ENCODE data around the gene HHIPL1. TPM values are rescaled to one million over a fixed set of nuclear protein-coding genes. Genes with fewer than 3 reads are reported as not detected.

Gene HHIPL1
- 0.84 and 1.0 TPM in 2 replicates for total RNA-seq (2014; rRNA removed; shearing (Covaris generic))
- 0.73 and 0.81 TPM in 2 replicates for polyA plus RNA-seq (2014; cell fraction: nucleus; rRNA removed)

DNA sequence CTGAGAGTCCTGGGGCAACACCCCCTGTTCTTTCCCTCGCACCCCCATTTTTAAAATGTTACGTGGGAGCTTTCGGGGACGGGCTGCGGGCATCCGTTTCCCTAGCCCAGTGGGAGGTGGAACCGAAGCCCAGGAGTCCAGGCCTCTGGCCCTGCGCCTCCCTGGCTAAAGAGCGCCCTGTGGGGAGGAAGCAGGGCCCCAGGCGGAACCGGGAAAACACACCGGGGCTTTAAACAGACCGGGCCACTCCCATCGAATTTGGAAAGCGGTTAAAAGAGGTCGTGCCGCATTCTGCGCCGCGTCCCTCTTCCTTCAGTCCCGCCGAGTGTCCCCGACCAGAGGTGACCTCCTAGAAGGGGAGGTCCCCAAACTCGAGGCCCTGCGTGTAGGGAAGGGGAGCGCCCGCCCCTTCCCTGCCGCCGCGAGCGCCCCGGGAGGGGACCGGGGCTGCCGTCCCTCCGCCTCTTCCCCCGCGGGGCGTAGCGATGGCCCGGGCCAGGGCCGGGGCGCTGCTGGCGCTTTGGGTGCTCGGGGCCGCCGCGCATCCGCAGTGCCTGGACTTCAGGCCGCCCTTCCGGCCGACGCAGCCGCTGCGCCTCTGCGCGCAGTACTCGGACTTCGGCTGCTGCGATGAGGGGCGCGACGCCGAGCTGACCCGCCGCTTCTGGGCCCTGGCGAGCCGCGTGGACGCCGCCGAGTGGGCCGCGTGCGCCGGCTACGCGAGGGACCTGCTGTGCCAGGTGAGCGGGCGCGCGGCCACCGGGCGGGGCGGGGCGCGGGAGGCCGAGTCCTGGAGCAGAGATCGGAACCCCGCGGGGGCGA is at the start of gene HHIPL1:
HHIPL1 (plus strand) TSS at position 407 of the 822 bp plus-strand sequence; CDS start at position 486, 79 bp downstream.
- no peak for DNase-seq (ENCODE audit: extremely low read depth, low read depth)

- DNase-seq (ENCODE audit: extremely low read depth, low read depth) = no peak
Measured at GRCh38 chr14:99595524-99595923, 49.4 kb upstream of the HHIPL1 start.

- no peak for DNase-seq (ENCODE audit: extremely low read depth, low read depth)
Measured at GRCh38 chr14:99596071-99596627, 48.8 kb upstream of the HHIPL1 start.

DNA sequence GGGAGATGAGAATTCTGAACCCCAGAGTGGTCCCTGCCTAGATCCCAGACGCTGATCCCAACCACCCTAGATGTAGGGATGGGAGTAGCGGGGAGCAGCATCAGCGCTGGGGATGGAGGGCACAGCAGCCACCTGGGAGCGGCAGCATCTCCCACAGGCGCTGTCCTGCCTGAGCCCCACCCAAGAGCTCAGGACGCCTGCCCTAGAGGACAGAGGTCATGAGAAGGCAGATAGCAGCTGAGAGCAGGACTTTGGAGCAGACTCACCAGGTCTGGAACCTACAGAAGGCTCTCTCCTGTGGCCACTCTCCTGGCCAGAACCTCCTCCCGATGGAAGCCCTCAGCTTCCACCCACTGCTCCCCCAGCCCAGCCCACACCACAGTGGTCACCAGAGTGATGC is 48.2 kb upstream of the HHIPL1 start:
- no peak for DNase-seq (ENCODE audit: extremely low read depth, low read depth)

GRCh38 chr14:99597911-99598600 is 46.9 kb upstream of the HHIPL1 start:
- DNase-seq (ENCODE audit: extremely low read depth, low read depth) = no peak

- no peak for DNase-seq (ENCODE audit: extremely low read depth, low read depth)
Measured at GRCh38 chr14:99598774-99599173, 46.2 kb upstream of the HHIPL1 start.

GRCh38 chr14:99599393-99599792 is 45.5 kb upstream of the HHIPL1 start:
- no peak for DNase-seq (ENCODE audit: extremely low read depth, low read depth)

DNA sequence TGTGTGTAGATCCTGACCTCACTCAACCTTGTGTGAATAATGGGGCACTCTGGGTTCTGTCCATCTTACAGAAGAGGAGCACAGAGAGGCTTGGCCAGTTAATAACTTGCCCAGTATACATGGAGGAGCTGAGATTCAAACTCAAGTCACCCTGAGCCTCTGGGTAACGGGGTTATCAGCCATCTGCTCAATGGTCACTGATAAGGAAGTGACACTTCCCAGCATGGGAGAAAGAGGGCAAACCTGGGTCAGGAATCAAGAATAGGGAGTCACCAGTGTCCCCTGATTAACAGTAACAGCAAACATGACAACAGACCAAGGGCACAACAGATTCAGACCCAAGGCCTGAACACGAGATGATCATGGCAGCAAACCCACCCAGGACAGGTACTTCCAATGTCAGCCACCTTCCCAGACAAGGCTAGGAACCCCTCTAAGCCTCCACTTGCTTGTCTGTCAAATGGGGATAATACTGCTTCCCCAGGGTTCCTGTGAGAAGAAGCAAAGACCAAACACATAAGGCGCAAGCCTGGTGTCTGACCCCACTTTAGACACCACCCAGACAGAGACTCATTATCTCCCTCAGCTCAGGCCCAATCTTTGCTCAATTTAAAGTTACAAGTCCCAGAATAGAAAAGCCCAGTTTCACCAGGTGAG is 44.6 kb upstream of the HHIPL1 start:
- no peak for DNase-seq (ENCODE audit: extremely low read depth, low read depth)

DNA sequence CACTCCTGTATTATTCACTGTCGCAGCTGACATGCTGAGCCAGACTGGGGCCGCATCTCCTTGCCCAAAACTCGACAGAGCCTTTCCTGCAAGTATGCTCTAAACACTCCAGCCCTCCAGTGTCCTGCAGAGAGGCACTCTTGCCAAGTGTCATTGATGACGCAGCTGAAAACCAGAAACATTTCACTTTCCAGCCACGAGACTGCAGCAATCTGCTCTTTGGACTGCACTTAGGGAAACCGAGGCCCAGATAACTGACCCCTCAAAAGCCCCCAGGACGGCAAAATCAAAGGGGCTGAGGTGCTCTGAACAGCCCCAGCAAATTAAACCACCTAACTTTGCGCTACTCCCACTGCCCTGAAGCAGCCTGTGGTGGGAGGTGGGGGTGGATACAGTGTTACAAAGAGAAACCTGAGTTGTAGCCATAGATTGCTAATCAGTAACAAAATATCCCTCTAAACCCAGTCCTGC is 43.5 kb upstream of the HHIPL1 start:
- no peak for DNase-seq (ENCODE audit: extremely low read depth, low read depth)

GRCh38 chr14:99602054-99602787 is 42.7 kb upstream of the HHIPL1 start:
- no peak for DNase-seq (ENCODE audit: extremely low read depth, low read depth)

DNA sequence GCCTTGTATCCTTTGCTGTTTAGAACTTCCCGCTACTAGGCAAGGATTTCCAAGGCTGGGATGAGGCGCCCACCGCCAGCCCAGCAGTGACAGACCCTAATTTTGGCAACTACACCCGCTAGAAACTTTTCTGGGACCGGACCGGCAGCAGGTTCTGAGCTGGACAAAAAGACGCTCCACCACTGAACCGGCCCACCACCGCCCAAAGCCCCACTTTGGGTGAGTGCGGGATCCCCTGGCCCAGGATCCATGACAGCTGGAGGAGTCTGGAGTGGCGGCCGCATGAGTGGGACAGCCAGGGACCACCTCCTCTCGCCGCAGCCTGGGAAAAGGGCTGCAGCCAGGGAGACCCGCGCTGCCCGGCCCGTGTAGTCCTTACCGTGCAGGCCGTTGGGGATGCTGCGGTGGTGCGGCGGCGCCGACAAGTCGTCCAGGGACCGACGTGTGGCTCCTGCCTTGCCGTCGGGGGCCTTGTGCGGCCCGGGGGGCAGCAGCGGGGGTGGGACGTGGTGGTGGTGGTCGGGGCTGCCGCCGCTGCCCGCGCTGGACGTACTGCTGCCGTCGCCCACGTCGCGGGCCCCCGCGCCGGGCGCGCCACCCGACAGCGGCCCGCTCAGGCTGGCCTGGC is 42.0 kb upstream of the HHIPL1 start:
- DNase-seq (ENCODE audit: extremely low read depth, low read depth) = no peak

GRCh38 chr14:99603471-99604277 is 41.3 kb upstream of the HHIPL1 start, which contains the start of gene CCDC85C:
TSS of gene CCDC85C (minus strand) at chr14:99604207. CDS start at chr14:99603959, 248 bp downstream.
- DNase-seq (ENCODE audit: extremely low read depth, low read depth) = no peak

DNA sequence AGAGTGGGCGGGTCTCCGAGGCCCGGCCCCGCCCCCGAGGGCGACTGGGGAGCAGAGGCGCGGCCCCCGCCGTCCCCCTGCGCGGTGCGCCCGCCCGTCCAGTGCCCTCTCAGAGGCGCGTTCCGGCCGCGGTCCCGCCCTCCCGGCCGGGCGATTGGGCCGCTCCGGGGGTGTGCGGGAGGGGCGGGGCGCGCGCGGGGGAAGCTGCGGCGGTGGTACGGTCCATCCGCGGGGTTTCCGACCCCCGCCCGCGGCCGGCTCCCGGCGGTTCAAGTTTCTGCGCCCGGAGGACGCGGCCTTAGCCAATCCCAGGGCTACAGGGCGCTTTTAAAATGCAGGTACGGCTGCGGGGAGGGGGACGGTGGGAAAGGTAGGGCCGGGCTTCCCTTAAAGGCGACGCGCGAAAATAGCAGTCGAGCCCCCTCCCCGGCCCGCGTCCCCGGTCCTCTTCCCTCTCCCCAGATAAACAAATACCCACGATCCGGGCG is 40.6 kb upstream of the HHIPL1 start:
- DNase-seq (ENCODE audit: extremely low read depth, low read depth) = peak; percentile 91

DNA sequence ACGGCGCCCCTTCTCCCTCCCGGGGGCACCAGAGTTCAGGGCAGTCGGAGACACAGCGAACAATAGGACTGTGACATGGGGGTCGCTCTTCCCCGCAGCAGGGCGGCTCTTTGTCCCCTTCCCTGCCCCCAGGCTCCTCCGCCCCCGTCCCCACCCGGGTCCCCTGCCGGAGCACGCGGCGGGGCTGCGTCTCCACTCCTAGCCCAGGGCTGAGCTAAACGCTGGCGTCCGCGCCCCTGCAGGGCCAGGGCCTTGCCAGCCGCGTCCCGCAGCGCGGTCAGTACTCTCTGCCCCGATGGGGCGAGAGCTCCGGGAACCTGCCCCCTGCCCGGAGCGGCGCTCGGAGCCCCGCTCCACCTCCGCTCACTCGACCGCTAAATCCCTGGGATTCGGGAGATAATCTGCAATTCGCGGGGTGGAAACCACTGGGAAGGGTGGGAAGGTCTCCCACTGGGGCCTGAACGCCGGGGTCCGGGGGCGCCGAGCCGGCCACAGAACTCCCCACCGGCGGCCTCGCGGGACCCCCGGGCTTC is 40.1 kb upstream of the HHIPL1 start:
- DNase-seq (ENCODE audit: extremely low read depth, low read depth) = no peak

DNA sequence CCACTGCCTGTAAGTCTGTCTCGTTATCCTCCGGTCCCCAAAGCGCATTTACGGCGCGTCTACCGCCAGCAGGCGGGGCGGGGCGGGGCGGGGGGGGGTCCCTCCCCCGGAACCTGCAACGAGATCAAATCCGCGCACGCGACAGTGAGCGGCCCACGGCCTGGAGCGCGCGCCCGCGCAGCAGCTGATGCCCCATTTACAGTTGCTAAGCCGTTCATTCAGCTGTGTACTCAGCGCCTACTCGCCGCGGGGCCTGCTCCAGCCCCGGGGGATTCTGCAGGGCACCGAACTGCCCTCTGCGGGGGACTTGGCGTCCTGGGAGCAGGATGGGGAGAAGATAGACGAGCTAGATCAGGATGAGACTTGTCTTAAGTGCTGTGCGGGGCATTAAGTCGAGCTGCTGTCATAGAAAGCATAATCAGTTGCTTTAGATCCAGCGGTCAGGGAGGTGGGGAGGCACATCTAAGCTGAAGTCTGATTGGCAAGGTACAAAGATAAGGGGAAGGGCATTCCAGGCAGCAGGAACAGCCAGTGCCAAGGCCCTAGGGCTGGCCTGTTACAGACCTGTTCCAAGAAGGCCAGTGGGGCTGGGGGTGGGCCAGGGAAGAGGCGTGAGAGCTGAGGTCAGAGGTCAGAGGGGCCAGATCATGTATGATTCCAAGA is 39.5 kb upstream of the HHIPL1 start:
- DNase-seq (ENCODE audit: extremely low read depth, low read depth) = peak; percentile 27

- DNase-seq (ENCODE audit: extremely low read depth, low read depth) = no peak
Measured at GRCh38 chr14:99606359-99606758, 38.6 kb upstream of the HHIPL1 start.

DNA sequence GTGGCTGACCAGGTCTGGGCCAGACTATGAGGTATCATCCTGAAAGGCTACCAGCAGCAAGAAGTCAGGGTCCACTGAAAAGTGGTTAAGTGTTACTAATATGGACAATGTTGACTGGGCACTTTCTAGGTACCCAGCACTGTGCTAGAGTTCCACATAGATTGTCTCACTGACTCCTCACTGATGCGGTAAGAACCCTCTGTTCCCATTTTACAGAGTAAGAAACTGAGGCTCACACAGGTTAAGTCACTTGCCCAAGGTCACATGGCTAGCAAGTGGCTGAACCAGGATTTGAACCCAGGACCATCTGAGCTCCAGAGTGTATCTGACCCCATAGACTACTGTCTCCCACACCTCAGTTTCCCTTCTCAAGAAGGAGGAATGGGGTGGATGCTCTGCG is 36.3 kb upstream of the HHIPL1 start:
- no peak for DNase-seq (ENCODE audit: extremely low read depth, low read depth)
